HepG2 (cell line): ENCODE results near the gene SFXN1.

ENCODE experiments used
- CREB1 ChIP-seq, 2 experiments: fragments of 450-650 bp in 1 of 2; IDR thresholded peaks; 2 replicates each; pipeline ENCODE4 v1.6.1; 2016 to 2017; ENCODE audit warnings: control low read depth in 1 of 2, mild to moderate bottlenecking in 1 of 2, missing compliant biosample characterization in 1 of 2, missing genetic modification characterization in 1 of 2
- ZKSCAN5 ChIP-seq: sonication (generic); formaldehyde crosslinking; IDR thresholded peaks from 2 replicates; pipeline ENCODE4 v1.5.1; 2020; ENCODE audit warnings: mild to moderate bottlenecking, missing genetic modification reagents

- no peak for TF ChIP-seq ZKSCAN5
- TF ChIP-seq CREB1 (IDR thresholded peaks at IDR 0.05) = no peak
- no peak for TF ChIP-seq CREB1 (CRISPR knock-in tag; IDR thresholded peaks at IDR 0.05)
Observed at GRCh38 chr5:175487514-175488222, 9.3 kb downstream of the SFXN1 start.
